Left ventricle myocardium inferior (tissue), 1 donor: Measurements from ENCODE around the gene DNAJC2. TPM values are rescaled to one million over a fixed set of nuclear protein-coding genes. Genes with fewer than 3 reads are reported as not detected.

Experiments used
- total RNA-seq: library from RNA; stranded (reverse); fragmentation: NEBNext Ultra II Directional; extraction: Animal tissue kit (Norgen Biotek cat#: 25700); gene quantifications from one replicate; pipeline ENCODE4 v1.2.1, GENCODE V29; 2021
- donor health status: DM: no; HTN: yes; CAD: no; lungs with severe emphysema.

DNAJC2 gene
- total RNA-seq, 1 donor from 2014 or later = 13.9 TPM

Other genes with a start within 250 kb of the DNAJC2 start
- gene NAPEPLD, start 195.7 kb downstream of the DNAJC2 start, total RNA-seq = 11.7 TPM
- gene PMPCB, start 47.3 kb downstream of the DNAJC2 start, total RNA-seq = 78.1 TPM
- gene PSMC2, start 2.9 kb upstream of the DNAJC2 start, total RNA-seq = 111 TPM
- not detected for gene SLC26A5, start 101.4 kb upstream of the DNAJC2 start, total RNA-seq